ENCODE measurements around the gene ACSL5.

DNA sequence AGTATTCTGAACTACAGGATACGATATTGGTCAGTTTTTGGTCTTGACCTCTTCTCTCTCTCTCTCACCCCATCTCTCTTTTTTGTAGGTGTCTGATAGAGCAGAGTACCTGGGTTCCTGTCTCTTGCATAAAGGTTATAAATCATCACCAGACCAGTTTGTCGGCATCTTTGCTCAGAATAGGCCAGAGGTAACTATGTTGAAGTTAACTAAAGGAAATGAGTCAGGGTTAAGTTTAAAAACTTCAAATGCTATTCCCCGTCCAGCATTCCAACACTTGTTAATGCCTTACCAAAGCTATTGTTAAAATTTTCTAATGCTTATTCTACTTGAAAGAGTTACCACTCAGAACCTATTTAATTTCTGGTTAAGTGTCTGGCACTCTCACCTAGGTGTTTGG is 30.7 kb downstream of the ACSL5 start:
- TF ChIP-seq CTCF (conservative IDR thresholded peaks at IDR 0.05) (no peak), ZFX (IDR thresholded peaks at IDR 0.05) (no peak)
